ENCODE measurements around the gene METTL16. TPM values are rescaled to one million over a fixed set of nuclear protein-coding genes. Genes with fewer than 3 reads are reported as not detected.

Gene METTL16
- total RNA-seq, 6 donors from 2014 or later = 20.3 to 37.2 (median 30.6) TPM

- no peaks in the 10 kb centered on the region for H3K27me3 ChIP-seq
- ATAC-seq (ENCODE audit: low FRiP score in 2 of 2) = no peak
- no peak for TF ChIP-seq POLR2AphosphoS5 (IDR thresholded peaks at IDR 0.05)
- TF ChIP-seq POLR2A (IDR thresholded peaks at IDR 0.05) = no peak
- TF ChIP-seq EP300 (IDR thresholded peaks at IDR 0.05) = no peak
- TF ChIP-seq CTCF (IDR thresholded peaks at IDR 0.05) = no peak
- peaks cover under 1 to 57% (median 23%) of the 10 kb centered on the region in 4 donors for H3K36me3 ChIP-seq
- 90 to 93% methylated on average over 4 of the region's 4 CpGs for WGBS, 2 donors
- no peak for DNase-seq
- no peaks in the 10 kb centered on the region for H3K9me3 ChIP-seq
- H3K27ac ChIP-seq = no peak overlapping the region
- no peak overlapping the region for H3K4me3 ChIP-seq
- no peaks in the 10 kb centered on the region for H3K4me1 ChIP-seq
Measured at GRCh38 chr17:2457913-2458312, 53.8 kb downstream of the METTL16 start.

- H3K4me3 ChIP-seq = no peak overlapping the region
- H3K4me1 ChIP-seq = no peaks in the 10 kb centered on the region
- no peaks in the 10 kb centered on the region for H3K27me3 ChIP-seq
- DNase-seq = no peak
- no peaks in the 10 kb centered on the region for H3K9me3 ChIP-seq
- TF ChIP-seq CTCF (IDR thresholded peaks at IDR 0.05) (no peak), POLR2AphosphoS5 (IDR thresholded peaks at IDR 0.05) (no peak), EP300 (IDR thresholded peaks at IDR 0.05) (no peak), POLR2A (IDR thresholded peaks at IDR 0.05) (no peak)
- ATAC-seq (ENCODE audit: low FRiP score in 2 of 2) = no peak
- peaks cover 0 to 44% (median 15%) of the 10 kb centered on the region in 4 donors for H3K36me3 ChIP-seq
- H3K27ac ChIP-seq = no peak overlapping the region
- 92 to 93% methylated on average over 3 of the region's 3 CpGs for WGBS, 2 donors
Measured at GRCh38 chr17:2456475-2456874, 55.2 kb downstream of the METTL16 start.

DNA sequence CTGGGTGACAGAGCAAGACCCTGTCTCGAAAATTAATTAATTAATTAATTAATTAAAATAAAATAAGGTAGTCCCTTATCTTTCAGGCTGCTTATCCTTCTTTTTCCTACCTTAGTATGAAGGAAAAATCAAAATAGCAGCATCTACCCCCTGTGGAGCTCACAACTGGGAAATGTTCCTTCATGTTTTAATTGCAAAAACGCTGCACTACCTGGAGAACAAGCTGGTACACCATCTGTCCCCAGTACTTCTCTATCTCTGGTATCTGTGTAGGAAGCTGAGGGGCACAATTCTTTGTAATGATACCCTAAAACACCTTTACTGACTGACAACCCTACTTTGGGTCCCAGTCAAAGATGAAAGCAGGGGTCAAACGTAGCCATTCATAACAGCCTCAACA, 55.7 kb downstream of the METTL16 start:
- Histone ChIP-seq H3K9me3 (no peaks in the 10 kb centered on the region), H3K27me3 (no peaks in the 10 kb centered on the region), H3K4me3 (no peak overlapping the region), H3K36me3 (peaks cover 0 to 43% (median 11%) of the 10 kb centered on the region in 4 donors), H3K27ac (no peak overlapping the region), H3K4me1 (no peaks in the 10 kb centered on the region)
- TF ChIP-seq EP300 (IDR thresholded peaks at IDR 0.05) (no peak), POLR2AphosphoS5 (IDR thresholded peaks at IDR 0.05) (no peak), POLR2A (IDR thresholded peaks at IDR 0.05) (no peak), CTCF (IDR thresholded peaks at IDR 0.05) (no peak)
- ATAC-seq (ENCODE audit: low FRiP score in 2 of 2) (no peak), DNase-seq (no peak)
- whole genome bisulfite sequencing, 2 donors = 94 to 96% methylated on average over 3 of the region's 3 CpGs

DNA sequence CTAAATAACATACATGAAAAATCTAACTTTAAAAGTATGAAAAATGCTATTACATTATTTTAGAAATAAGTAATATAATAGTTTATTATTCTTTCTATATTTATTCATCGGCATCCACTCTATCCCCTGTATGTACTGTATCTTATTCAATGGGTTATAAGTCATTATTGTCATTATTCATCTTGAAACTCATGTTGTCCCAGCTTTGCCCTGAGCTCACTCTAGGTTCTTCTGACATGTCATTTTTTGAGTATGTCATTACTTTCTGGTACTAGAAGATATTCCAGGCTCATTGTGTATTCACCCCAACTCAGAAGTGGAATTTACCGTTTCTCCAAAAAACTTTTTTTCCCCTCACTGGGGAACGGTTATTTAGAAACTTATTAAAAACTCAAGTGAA, 57.8 kb downstream of the METTL16 start:
- Histone ChIP-seq H3K4me3 (no peak overlapping the region), H3K4me1 (no peaks in the 10 kb centered on the region), H3K9me3 (no peaks in the 10 kb centered on the region), H3K27ac (no peak overlapping the region), H3K27me3 (no peaks in the 10 kb centered on the region), H3K36me3 (peaks cover 0 to 30% (median 5%) of the 10 kb centered on the region in 4 donors)
- ATAC-seq (ENCODE audit: low FRiP score in 2 of 2) = no peak
- no peak for DNase-seq
- TF ChIP-seq POLR2AphosphoS5 (IDR thresholded peaks at IDR 0.05) (no peak), CTCF (IDR thresholded peaks at IDR 0.05) (no peak), EP300 (IDR thresholded peaks at IDR 0.05) (no peak), POLR2A (IDR thresholded peaks at IDR 0.05) (no peak)
- 81 to 89% methylated on average over 3 of the region's 3 CpGs for WGBS, 2 donors

DNA sequence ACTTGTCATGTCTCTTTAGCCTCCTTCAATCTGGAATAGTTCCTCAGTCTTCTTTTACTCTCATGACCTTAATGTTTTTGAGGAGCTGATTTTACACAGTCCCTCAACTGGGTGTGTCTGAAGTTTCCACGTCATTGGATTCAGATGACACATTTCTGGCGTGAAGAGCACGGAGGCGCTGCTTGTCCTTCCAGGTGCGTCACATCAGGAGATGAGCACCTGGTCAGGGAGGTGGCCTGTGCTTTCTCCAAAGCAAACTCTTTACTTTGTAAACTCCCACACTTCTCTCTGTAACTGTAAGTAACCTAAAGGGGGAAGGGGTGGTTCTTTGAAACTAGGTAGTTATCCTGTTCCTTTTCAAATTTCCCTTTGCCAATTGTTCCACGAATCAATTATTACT, 58.4 kb downstream of the METTL16 start:
- H3K27me3 ChIP-seq = no peaks in the 10 kb centered on the region
- H3K27ac ChIP-seq = no peak overlapping the region
- no peak for ATAC-seq (ENCODE audit: low FRiP score in 2 of 2)
- TF ChIP-seq EP300 (IDR thresholded peaks at IDR 0.05) (no peak), POLR2AphosphoS5 (IDR thresholded peaks at IDR 0.05) (no peak), CTCF (IDR thresholded peaks at IDR 0.05) (no peak), POLR2A (IDR thresholded peaks at IDR 0.05) (no peak)
- peaks cover 0 to 25% (median 5%) of the 10 kb centered on the region in 4 donors for H3K36me3 ChIP-seq
- H3K9me3 ChIP-seq = no peaks in the 10 kb centered on the region
- H3K4me3 ChIP-seq = no peak overlapping the region
- H3K4me1 ChIP-seq = no peaks in the 10 kb centered on the region
- no peak for DNase-seq
- WGBS, 2 donors = 87 to 90% methylated on average over 6 of the region's 6 CpGs
